NCI-H524 treated with DMSO at 0.1 percent for 48 hours (cell line): ENCODE measurements around the gene HOXA4.

ENCODE experiments used
- DNase-seq: peaks from one replicate; lab custom pipeline; 2025; lab: John Stamatoyannopoulos, UW

The HOXA4 gene

DNA sequence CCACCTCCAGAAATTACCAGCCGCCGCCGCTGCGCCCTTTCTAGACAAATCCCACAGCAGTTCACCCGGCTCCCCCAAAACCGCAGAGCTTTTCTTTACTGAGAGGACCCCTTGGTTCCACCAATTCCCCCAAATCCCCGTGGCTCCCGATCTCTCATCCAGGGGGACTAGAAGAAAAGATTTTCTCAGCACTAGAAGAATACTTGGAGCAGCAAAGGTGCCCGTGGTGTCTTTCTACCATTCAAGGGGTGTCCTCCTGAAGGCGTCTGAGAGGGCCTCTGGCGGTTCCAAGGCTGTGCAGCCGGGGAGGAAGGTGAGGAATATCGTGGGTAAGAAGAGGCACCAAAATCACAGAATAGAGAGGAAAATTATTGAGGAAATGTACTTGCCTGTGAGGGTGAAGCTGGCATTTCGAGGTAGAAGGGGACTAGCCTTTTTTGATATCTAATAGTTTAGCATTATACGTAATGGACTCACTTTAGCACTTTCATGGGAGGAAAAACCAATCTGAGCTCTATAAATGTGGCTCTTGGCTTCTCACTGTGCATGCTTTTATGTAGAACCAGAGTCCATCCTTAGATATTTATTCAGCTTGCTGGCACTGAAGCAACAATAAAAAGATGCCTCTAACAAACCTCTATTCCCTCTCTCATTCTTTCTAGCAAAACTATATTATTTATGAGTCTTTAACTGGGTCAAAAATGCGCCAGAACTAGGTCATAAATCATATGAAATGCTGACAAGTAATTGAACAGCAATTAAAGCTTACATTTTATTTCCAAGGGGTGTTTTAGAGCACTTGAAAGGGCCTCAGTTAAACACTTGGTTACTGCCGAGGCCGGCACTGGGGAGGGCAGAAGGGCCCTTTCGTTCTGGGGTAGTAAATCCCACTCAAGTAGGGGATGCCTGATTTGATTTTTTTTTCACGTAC is 14.3 kb downstream of the HOXA4 start:
- no peak for DNase-seq

GRCh38 chr7:27115221-27116026 is 15.1 kb downstream of the HOXA4 start:
- no peak for DNase-seq

GRCh38 chr7:27114881-27115220 is 15.7 kb downstream of the HOXA4 start:
- no peak for DNase-seq

DNA sequence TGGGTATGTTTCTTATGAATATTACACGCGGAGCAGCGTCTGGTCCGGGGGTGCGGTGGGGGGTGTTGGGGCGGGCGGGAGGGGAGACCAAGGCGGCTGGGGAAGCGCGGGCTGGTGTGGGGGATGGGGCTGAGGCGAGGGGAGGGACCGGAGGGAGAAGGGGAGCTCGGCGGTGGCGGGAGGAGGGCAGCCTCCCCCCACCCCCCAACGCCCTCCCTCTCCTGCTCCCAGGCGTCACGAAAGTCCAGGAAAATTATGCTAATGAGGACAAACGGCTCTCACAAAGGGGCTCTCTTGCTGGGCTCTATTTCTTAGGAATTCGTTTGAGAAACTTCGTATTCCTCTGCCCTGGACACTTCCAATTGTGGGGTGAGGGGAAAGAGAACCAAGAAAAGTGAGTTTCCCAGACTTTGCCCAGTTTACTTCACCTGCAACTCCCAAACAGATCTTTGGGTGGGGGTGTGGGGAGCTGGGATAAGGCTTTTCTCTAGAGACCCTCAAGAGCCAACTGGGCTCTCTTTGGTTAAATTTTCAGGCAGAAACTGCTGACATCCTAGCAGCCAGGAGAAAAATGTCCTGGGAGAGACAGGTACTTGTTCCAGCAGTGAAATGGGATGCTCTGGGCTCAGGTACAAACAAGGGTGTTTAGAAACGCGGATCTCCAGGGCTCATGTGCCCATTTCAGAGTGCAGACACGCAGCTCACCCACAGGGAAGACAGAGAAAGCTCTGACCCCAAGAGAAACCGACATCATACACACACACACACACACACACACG is 16.4 kb downstream of the HOXA4 start:
- no peak for DNase-seq

DNA sequence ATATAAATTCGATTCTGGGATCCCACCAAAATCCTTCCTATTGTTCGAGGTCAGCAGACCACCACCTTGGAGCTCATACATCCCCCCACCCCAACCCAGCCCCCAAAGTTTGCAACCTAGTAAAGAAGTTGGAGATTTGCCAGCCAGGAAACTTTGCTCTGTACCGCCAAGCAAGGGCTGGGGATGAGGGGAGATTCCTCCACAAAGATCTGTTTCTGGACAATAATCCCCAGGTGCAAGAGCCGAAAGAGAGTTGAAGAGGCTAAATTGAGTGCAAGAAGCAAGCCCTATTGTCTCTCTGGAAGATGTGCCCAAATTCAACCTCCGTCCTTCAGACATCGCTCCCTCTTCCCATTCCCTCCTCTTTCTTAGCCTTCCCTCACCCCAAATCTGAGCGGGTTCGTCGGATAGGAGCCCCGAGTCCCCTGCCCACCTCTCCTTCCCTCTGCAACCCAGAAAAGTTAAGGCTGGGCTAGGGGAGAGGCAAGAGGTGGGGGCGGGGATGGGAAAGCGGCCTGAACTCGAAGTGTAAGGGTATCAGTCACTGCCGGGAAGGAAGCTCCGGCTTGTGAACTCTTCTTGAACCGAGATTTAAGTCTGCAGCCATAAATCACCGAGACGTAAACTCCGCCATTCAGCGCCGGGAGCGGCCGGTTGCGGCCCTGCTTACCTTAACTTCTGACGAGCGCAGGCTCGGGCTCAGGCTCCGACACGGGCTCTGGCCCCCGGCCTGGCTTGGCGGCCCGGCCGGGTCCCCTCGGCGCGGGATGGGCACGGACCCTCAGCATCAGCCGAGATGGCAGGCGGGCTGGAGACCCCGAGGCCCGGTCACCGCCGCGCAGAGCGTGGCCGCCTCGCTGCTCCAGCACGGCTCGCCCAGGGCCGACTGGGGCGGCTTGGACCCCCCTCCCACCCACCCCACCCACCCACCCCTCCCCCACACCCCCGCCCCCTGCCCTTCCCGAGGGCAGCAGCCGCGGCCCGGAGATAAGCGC is 17.3 kb downstream of the HOXA4 start:
- no peak for DNase-seq

- no peak for DNase-seq
Measured at GRCh38 chr7:27112361-27112760, 18.2 kb downstream of the HOXA4 start.

DNA sequence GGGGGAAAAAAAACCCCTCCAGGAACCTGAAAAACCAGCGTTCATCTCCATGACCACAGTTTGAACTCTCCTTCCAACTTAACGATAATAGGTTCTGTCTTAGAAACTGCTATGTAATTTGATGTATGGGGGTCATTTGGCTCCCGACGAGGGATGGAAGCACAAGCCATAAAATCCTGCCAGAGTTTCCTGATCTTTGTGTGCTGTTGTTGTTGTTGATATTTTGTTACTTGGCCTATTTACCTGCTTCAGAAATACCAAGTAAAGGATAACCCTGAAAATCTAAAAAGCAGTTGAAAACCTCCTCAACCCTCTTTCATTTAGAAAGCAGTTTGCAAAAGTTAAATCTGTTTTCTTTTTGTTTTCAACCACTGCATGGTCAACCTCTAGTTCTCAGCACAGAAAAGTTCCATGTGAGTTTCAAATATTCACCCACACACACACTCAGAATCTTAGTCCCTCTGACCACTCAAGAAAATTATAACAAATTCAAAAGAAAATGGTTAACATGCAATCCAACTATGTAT is 18.7 kb downstream of the HOXA4 start:
- no peak for DNase-seq

- no peak for DNase-seq
Measured at GRCh38 chr7:27111042-27111750, 19.4 kb downstream of the HOXA4 start.

DNA sequence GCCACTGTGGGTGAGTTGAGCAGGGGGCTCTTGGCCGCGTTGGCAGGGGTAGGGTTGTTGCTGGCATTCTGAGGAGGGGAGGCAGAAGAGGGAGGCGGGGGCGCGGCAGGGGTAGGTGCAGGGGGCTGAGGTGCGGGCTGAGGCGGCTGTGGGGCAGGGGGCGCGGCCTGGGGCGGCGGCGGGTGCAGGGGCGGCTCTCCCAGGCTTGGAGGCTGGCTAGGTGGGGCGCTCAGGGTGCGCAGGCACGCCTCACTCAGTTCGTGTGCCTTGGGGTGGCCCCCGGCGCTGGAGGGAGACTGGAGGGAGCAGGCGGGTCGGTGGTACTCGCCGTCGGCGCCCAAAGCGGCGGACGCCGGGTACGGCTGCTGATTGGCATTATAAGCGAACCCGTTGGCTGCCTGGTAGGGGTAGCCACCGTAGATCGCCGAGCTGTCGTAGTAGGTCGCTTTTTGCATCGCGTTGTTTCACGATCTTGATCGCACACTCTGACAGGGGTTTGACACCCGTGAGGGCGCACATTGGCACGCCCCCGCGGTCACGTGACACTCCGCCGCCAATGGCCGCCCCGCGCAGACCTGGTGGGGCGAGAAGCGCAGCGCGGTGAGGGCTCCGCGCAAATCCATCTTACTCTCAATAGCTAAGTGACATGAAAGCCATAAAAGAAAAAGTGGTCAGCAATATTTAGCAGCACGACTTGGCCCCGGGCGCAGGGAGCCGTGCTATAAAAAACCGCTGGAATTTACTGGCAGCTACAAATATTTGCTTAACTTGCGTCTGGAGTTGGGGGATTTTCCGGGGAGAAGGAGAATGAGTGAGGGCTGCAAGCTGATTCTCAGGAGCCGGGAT is 20.1 kb downstream of the HOXA4 start:
- DNase-seq = no peak

DNA sequence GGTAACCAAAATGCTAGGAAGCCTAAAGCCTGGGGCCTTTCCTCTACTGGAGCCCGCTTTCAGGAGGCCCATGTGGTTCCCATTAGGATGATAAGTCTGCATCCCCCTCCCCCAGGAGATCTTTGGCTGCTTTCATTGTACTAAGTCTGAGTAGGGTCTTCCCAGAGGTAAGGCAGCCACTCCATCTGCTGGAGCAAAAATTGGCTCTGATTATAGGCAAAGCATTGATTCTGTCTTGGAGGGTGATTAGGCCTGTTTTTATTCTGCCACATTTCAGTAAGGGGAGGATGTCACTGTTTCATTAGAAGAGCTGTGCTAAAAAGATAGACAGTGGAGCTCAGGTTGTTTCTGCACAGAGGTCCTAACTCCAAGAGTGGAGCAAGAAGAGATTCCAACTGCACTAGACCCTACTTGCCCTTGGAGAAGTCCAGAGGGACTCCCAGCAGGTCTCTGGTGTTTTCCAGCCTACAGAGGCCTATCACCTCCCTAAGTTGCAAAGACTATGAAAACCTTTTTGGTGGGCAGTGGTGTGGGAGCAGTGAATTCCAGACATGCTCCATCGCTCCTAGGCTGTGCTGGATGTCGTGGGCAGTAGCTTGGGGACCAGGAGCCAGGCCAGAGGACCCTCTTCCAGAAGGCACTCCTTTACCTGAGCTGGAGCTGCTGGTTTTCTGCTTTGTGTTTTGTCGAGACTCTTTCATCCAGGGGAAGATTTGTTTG is 20.9 kb downstream of the HOXA4 start:
- DNase-seq = no peak

GRCh38 chr7:27108390-27109127 is 22.0 kb downstream of the HOXA4 start:
- no peak for DNase-seq

DNA sequence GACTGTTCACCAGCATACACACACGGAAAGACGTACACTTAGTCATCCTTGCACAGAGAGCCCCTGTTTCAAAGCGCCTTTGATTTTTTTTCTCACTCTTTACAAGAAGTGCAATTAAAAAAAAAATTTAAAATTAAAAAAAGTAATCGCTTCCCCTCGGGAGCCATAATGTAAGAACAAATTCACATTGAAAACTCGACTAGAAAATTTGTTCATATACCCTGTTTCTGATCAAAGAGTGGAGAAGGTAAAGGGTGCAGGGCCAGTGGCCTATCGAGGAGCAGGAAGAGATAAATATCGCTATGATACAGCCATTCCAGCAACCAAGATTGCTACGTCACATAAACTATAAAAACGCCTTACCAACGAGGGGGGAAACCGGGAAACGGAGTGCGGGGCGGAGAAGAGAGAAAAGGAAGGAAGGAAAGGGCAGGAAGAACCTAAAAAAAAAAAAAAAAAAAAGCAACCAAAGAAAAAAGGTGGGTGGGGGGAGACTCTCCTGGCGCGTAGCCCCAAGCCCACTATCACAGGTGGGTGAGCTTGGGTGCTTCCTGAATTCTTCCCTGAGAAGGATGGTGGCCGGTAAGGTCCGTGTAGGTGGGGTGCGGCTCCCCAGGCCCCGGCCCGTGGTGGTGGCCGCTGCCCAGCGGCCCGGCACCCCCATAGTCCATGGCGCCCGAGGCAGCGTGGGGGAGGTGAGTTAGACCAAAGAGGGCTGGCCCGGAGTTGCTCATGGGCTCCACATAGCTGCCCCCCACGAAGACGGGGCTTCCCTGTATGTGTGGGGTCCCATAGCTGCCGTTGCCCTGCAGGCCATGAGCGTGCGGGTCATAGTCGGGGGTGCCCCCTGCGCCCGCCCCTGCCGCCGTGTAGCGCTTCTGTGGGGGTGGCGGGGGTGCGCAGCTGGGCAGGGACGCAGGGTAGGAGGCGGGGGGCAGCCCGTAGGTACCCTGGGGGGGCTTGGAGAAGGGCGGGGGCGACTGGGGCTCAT is 22.9 kb downstream of the HOXA4 start:
- DNase-seq = no peak

DNA sequence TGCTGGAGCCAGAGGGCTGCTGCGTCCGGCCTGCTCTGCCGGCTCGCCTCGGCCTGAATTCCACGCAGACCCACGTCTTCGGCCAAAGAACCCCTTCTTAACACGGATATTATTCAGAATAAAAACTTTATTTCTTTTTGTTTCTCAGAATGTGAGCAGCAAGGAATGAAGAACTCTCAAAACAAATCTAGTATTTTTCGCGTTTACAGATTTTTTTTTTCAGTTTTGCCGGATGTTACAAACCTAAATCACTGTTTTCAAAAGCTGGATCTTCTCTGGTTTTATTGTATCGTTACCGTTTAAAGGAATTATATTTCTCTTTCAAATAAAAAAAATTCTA is 23.7 kb downstream of the HOXA4 start:
- DNase-seq = no peak

DNA sequence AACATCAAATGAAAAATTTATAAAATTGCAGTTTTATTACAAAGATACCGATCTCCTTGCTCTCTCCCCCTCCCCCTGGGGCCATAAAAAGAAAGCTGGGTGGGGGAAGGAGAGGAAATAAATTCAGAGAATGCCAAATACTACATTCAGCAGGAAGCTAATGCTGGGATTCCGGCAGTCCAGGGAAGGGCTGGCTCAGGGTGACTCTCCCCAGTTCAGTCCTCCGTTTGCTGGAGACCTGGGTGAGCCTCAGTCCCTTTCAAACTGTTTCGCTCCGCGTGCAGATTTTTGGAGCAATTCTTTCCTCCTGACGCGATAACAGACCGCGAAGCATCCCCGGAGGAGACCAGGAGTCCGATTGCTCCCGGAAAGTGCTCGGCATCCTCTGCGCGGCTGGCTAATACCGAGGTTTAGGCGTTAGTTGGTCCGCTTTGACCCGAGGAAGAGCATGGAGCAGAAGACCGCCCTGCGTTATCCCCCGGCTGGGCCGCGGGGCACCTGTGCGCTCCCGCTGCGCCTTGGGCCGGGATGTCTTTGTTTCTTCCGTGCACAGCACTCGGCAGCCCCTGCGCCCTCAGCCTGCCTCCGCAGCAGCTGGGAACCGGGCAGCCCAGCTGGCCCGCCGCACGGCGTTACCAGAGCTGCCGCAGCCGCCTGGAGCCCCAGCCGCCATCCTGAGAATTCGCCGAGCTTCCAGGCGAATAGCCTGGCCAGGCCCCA is 24.2 kb downstream of the HOXA4 start:
- DNase-seq = no peak

DNA sequence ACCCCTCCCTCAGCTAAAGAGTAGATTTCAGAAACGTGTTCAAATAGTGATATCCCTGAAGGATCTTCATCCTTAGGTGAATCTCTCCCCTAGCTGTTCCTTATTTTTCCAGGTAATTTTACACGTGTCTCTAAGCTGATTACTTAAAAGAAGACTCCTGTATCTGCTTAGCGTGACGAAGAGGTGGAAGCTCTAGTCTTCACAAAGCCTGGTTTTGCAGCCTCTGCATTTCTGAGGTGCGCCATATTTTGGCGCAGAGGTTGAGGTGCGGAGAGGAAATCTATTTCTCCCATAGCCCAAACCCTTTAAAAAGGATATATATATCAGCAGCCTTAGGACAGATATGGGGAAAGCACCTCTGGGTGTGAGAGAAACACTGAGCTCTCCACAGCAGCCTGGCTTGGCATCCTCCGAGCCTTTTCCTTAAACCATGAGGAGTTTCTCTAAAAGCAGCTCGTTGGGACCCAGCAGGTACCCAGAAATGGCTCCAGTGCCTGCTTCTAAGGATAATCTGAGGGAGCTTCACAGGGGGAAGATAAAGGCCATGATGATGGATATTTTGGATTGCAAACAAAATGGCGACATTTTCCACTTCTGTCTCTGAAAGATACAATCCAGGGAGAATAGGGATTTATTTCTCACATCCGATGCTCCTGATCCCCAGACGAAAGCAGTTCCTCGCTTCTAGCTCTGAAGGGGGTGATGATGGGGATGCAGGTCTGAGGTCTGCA is 25.1 kb downstream of the HOXA4 start:
- DNase-seq = no peak
